T-helper 9 cell (primary cell): ENCODE measurements around the gene HSF2BP.
"Not testable (repeated sequence)": the region's sequence is repeated elsewhere in the genome, so short reads cannot be mapped to it uniquely, and the experiment has no call there.

ENCODE experiments used
- DNase-seq: peaks from one replicate; pipeline ENCODE4 v3.0.0-alpha.2; 2020
- total RNA-seq, 2 donors: gene quantifications; one replicate each; lab custom pipeline; 2026; lab: John Stamatoyannopoulos, UW

HSF2BP gene
- 0.56 to 0.97 reads per million in 2 donors for total RNA-seq

GRCh38 chr21:43659136-43660000 is at the start of gene HSF2BP, which contains the start of gene RRP1B:
HSF2BP (minus strand) TSS chr21:43659488; CDS start chr21:43658096, 1,392 bp downstream.
RRP1B (plus strand) TSS chr21:43659560; CDS start chr21:43659665, 105 bp downstream.
- peak; percentile 70 for DNase-seq

GRCh38 chr21:43708745-43709381 is 49.6 kb upstream of the HSF2BP start:
- DNase-seq = no peak

GRCh38 chr21:43707462-43707861 is 48.2 kb upstream of the HSF2BP start:
- no peak for DNase-seq

- no peak for DNase-seq
Observed at GRCh38 chr21:43703035-43703880, 44.0 kb upstream of the HSF2BP start.

GRCh38 chr21:43702785-43703034 is 43.4 kb upstream of the HSF2BP start:
- no peak for DNase-seq

- DNase-seq = no peak
Observed at GRCh38 chr21:43701936-43702784, 42.9 kb upstream of the HSF2BP start.

- DNase-seq = no peak
Observed at GRCh38 chr21:43699933-43700599, 40.8 kb upstream of the HSF2BP start.

GRCh38 chr21:43699492-43699777 is 40.1 kb upstream of the HSF2BP start:
- not testable (repeated sequence) for DNase-seq

GRCh38 chr21:43697758-43698643 is 38.7 kb upstream of the HSF2BP start:
- DNase-seq = no peak

- no peak for DNase-seq
Observed at GRCh38 chr21:43696214-43696613, 36.9 kb upstream of the HSF2BP start.

- no peak for DNase-seq
Observed at GRCh38 chr21:43694437-43695079, 35.3 kb upstream of the HSF2BP start.

- no peak for DNase-seq
Observed at GRCh38 chr21:43693981-43694380, 34.7 kb upstream of the HSF2BP start.

- DNase-seq = no peak
Observed at GRCh38 chr21:43692949-43693348, 33.7 kb upstream of the HSF2BP start.

- no peak for DNase-seq
Observed at GRCh38 chr21:43691801-43692200, 32.5 kb upstream of the HSF2BP start.

GRCh38 chr21:43691086-43691795 is 32.0 kb upstream of the HSF2BP start:
- DNase-seq = no peak

GRCh38 chr21:43690346-43690745 is 31.1 kb upstream of the HSF2BP start:
- no peak for DNase-seq

GRCh38 chr21:43689556-43690337 is 30.5 kb upstream of the HSF2BP start:
- no peak for DNase-seq

- DNase-seq = no peak
Observed at GRCh38 chr21:43688906-43689305, 29.6 kb upstream of the HSF2BP start.
